SKM-1 treated with dmso at 0.1 percent for 144 hours (cell line): ENCODE data around the gene UNC13A.

Experiments
- DNase-seq: peaks from one replicate; lab custom pipeline; 2025; ENCODE audit not compliant: unreplicated experiment; lab: John Stamatoyannopoulos, UW

UNC13A gene

DNA sequence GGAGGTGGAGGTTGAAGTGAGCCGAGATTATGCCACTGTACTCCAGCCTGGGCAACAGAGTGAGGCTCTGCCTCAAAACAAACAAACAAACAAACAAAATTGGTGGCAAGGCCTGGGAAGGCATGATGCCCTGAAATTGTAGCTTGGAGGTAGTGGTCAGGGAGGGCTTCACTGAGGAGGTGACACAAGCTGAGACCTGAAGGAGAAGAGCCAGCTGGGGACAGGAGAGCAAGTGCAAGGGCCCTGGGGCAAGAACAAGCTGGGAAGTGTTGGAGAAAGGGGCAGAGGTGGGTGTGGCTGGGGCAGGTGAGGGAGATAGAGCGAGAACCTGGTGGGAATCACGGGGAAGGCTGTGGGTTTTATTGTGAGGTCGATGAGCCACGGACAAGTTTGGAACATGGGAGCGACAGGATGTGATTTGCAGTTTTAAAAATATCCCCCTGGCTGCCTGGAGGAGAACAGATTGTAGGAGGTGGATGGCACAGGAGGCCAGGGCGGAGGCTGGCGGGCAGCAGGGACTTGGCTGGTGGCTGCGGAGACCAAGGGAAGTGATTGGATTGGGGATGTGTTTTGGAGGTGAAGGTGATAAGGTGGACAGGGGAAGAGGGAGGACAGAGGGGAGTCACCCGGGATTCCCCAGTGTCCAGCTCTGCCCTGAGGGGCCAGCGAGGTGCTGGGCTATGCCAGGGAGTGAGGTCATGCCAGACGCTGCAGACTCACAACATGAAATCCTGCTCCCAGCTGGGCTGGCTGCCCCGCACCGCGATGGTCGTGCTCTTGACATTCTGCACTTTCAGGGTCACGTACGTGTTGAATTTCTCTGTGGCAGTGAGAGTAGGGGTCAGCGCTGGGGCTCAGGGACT, 14.0 kb downstream of the UNC13A start:
- no peak for DNase-seq

DNA sequence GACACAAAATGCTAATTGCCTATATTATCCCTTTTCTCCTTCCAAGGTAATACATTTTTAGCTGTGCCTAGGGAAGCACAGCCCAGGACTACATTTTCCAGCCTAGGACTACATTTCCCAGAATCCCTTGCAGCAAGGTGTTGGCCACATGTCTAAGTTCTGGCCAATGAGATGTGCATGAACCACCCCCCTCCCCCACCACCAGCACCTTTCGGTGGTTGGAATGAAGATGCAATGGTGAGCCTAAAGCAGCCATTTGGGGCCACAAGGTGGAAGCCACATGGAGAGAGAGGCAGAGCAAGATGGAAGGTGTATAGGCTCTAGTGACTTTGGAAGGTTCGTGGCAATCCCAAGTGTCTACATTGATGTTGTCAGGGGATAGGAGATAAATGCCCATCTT, 16.2 kb downstream of the UNC13A start:
- DNase-seq = no peak

DNA sequence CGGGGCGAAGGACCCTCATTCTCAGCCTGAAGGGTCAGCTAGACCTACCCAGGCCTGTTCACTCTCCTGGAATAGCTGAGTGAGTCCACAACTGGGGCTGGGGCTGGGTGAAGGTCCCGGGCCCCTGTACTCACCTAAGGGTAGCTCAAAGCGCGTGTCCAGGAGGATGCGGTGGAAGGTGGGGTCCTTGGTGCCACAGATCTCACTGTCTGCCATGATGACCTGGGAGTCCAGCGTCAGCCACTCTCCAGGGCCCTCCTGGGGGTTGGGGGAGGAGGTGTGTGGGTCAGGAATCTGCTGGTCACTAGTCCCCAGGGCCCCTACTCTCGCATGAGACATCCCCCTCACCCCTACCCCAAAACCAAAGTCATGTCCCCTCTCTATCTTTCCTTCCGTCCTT, 18.7 kb downstream of the UNC13A start:
- no peak for DNase-seq

DNA sequence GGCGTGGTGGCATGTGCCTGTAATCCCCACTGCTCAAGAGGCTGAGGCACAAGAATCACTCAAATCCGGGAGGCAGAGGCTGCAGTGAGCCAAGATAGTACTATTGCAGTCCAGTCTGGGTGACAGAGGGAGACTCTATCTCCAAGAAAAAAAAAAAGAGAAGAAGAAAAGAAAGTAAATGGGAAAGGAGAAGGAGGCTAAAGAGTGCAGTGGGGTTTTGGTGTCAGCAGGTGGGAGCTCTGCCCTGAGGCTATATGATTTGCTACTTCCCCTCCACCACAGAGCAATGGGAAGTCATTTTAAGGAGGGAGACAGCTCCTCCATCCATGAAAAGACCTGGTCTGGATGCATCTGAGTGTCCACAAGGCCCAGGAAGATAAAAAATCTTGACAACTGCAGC, 23.1 kb downstream of the UNC13A start:
- DNase-seq = no peak

DNA sequence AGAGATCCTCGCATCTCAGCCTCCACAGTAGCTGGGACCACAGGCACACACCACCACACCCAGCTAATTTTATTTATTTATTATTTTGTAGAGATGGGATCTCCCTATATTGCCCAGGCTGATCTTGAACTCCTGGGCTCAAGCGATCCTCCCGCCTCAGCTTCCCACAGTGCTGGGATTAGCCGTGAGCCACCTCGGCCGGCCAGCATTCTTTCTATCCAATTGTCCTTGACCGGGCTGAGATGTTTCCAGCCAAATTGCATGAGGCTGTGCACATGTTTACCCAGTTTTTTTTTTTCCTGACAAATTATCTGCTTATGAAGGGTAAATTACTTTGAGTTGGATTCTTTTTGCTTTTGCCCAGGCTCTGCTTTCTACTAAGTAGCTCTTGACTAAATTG, 28.2 kb downstream of the UNC13A start:
- DNase-seq = no peak

DNA sequence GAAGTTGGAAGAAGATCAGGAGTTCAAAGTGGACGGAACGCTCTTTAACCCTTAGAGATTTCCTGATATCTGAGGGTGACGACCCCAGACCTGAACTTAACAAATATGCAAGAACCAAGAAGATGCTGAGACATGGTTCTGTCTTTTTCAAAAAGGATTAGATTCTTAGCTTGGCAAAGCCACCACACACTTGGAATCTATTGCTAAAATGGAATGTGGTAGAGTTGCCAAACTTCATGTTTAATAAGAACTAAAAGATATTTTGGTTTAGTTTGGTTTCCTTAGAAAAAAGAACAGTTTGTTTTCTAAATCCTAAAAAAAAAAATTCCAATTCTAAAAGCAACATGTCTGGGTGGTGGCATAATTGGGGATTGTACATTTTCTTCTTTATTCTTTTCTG, 29.5 kb downstream of the UNC13A start:
- no peak for DNase-seq

- DNase-seq = no peak
Measured at GRCh38 chr19:17658240-17658639, 29.9 kb downstream of the UNC13A start.

GRCh38 chr19:17656970-17657369, 31.2 kb downstream of the UNC13A start:
- no peak for DNase-seq

- DNase-seq = no peak
Measured at GRCh38 chr19:17655751-17656472, 32.2 kb downstream of the UNC13A start.

DNA sequence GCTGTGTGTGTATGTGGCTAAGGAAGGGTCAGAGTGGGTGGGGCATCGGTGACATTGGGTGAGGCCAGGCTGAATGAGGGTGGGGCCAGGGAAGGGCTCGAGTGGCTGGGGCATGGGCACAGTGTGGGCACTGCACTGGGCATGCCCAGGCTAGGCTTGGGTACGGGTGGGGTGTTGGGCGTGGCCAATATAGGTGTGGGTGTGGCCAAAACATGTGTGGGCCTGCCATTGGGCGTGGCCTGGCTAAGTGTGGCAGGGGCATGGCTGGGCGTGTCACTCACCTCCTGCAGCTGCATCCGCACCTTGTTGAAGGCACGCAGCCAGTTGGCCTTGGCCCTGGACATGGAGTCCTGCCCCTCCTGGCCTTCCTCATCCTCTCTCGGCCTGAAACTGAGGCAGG, 33.2 kb downstream of the UNC13A start:
- no peak for DNase-seq

- DNase-seq = no peak
Measured at GRCh38 chr19:17652627-17653026, 35.5 kb downstream of the UNC13A start.

- no peak for DNase-seq
Measured at GRCh38 chr19:17648786-17649185, 39.4 kb downstream of the UNC13A start.

- DNase-seq = no peak
Measured at GRCh38 chr19:17648097-17648660, 40.0 kb downstream of the UNC13A start.

DNA sequence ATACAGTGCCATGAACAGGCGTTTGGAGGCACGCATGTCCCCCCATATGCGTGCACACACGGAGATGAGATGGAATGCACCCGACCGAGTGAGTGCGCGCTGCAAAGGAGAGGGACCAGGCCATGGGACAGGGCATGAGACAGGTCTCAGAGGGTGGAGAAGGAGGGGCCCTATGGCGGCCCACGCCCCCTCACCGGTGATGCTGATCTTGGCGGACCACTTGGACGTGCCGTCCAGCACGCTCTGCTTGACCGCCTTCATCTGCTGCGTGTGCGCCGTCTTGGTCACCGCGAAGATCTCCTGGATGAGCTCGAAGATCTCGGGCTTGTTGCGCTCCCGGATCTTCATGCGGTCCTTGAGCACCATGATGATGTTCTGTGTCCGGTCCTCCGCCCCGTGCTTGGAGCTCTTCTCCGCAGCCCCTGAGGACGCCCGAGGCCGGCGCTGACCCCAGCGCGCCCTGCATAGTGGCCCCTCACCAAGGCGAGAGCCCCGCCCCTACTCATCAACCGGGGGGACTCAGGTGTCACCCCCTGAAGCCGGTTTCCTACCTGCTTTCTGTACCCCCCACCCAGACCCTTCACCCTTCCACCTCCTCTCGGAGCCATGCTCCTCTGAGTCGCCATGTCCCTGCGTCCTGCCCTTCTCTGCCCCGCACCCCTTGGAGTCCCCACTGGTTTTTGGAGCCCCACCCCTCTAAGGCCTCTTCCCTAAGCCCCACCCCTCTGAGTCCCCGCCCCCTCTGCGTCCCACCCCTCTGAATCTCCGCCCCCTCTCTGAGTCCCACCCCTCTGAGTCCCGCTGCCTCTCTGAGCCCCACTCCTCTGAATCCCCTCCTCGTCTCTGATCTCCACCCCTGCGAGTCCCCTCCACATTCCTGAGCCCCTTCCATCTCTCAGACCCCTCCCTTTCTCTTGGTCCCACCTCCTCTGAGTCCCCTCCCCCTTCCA, 40.8 kb downstream of the UNC13A start:
- no peak for DNase-seq

DNA sequence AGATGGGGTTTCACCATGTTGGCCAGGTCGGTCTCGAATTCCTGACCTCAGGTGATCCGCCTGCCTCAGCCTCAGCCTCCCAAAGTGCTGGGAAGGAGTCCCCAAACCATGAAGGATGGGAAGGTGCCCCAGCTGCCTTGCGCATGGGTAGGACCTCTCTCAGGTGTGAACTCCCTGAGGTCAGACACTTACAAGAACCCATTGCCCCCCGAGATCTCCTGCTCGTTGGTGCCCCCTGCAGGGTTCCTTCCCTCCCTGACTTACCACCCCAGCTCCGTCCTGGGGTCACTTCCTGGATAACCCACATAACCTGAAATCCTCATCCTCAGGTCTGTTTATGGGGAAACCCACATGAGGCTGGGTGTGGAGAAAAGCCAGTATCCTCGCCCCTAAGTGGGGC, 41.7 kb downstream of the UNC13A start:
- no peak for DNase-seq

DNA sequence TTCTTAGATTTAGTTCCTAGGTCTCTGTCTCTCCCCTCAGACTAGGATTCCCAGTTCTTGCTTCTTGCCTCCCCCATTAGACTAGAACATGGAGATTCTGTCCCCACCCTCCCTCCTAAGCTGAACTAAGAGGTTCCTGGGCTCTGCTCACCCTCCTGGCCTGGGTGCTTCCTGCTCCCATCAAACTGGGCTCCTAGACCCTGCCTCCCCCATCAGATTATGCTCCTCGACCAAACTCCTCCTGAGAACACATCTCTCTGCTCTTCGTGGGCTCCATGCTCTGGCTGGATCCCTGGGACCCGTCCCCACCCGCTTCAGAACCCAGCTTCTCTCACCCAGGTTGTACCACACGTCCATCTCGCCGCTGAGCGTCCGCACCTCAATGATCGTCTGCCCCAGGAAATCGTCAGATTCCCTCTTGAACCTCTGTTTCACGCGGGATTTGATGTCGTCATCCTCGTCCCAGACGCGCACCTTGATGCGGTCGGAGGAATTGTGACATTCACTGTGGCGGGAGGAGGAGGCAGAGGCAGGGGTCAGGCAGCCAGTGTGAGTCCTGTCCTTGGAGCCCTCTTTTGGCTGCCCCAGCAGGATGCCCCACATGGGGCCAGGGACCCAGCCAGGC, 42.7 kb downstream of the UNC13A start:
- DNase-seq = no peak

DNA sequence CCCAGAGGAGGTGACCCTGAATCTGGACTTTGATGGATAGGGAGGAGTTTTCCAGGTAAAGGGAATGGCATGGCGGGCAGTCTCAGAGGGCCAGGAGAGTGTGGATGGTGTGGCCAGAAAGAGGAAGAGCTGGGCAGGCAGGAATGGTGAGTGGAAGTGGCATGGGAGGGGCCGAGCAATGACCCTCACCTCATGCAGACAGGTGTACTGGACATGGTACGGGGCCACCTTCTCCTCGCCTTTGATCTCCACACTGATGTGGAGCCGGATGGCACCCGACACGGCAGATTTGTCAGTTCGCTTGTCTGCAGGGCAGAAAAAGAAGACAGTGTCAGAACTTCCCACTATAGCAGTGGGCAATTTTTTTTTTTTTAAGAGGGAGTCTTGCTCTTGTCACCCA, 45.5 kb downstream of the UNC13A start:
- DNase-seq = no peak

GRCh38 chr19:17641846-17642245, 46.3 kb downstream of the UNC13A start:
- no peak for DNase-seq

DNA sequence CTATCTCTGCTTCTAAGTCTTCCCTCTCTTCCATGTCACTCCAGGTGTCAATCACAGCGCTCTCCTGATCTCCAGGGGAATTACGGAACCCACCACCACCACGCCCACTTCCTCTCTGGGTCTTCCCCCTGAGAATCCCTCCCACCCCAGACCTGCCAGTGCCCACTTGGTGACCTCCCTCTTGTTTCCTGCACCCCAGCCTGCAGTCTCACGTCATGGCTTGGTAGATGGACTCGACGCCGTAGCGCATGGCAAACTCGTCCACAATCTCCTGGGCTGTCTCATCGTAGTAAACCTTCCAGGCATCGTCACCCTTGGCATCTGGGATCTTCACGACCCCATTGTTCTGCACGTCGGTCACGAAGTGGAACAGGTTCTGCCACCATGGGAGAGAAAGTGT, 47.0 kb downstream of the UNC13A start:
- no peak for DNase-seq

GRCh38 chr19:17633700-17634099, 54.5 kb downstream of the UNC13A start:
- no peak for DNase-seq

GRCh38 chr19:17632577-17632976, 55.6 kb downstream of the UNC13A start:
- DNase-seq = no peak
